T-cell (primary cell): ENCODE data around the gene C5orf63. TPM values are rescaled to one million over a fixed set of nuclear protein-coding genes. Genes with fewer than 3 reads are reported as not detected.

ENCODE experiments used
- ATAC-seq, 4 experiments: fragments of 200-7000 bp in 3 of 4; fragments of 150-1000 bp in 1 of 4; cut with Tn5 transposase; replicated peaks in 1 of 4; 1 replicate in 3 of 4; 2 replicates in 1 of 4; pipeline ENCODE4 v1.10.0; 2021; ENCODE audit warnings: moderate library complexity in 3 of 4, mild to moderate bottlenecking in 2 of 4, moderate number of reproducible peaks in 1 of 4
- CTCF ChIA-PET, 2 donors: fragments of 300-600 bp; sonication (Branson Sonifier 250); formaldehyde crosslinking; loops; one replicate each; lab custom pipeline; 2022; ENCODE audit warnings: antibody characterized with exemption in 2 of 2; lab: Charles Lee
- POLR2A ChIA-PET, 2 donors: fragments of 300-600 bp; sonication (Branson Sonifier 250); formaldehyde crosslinking; loops; one replicate each; lab custom pipeline; 2022; ENCODE audit warnings: antibody characterized with exemption in 2 of 2; lab: Charles Lee
- DNase-seq, 35 experiments: peaks; one replicate each; pipeline versions ENCODE4 v3.0.0 to v3.0.0-alpha.2; 2013 to 2023
- H3K27ac ChIP-seq: one replicate; pipeline ENCODE4 v1.5.1; 2013; ENCODE audit warnings: low read length
- H3K27me3 ChIP-seq, 2 experiments: replicated peaks in 1 of 2; 1 replicate in 1 of 2; 2 replicates in 1 of 2; pipeline versions ENCODE4 v1.6.1 to v1.7.0; 2013; ENCODE audit warnings: low read length in 1 of 2, mixed read lengths in 1 of 2; ENCODE audit not compliant: control insufficient read depth in 2 of 2, insufficient read depth in 2 of 2; ENCODE audit errors: extremely low read depth in 1 of 2
- H3K36me3 ChIP-seq, 2 donors: 1 replicate in 1 of 2; 2 replicates in 1 of 2; pipeline versions ENCODE4 v1.6.1 to v1.7.0; 2013; ENCODE audit warnings: low read length in 1 of 2; ENCODE audit not compliant: control insufficient read depth in 2 of 2, insufficient read depth in 1 of 2; ENCODE audit errors: extremely low read depth in 1 of 2
- H3K4me1 ChIP-seq, 2 experiments: 1 replicate in 1 of 2; 2 replicates in 1 of 2; pipeline versions ENCODE4 v1.6.1 to v1.7.0; 2013; ENCODE audit warnings: low read length in 2 of 2, mixed read lengths in 1 of 2; ENCODE audit not compliant: insufficient read depth in 2 of 2, control insufficient read depth in 1 of 2; ENCODE audit errors: extremely low read depth in 1 of 2
- H3K4me3 ChIP-seq, 2 donors: 1 replicate in 1 of 2; 2 replicates in 1 of 2; pipeline versions ENCODE4 v1.5.1 to v1.7.0; 2013; ENCODE audit warnings: mild to moderate bottlenecking in 2 of 2, low read length in 1 of 2, moderate library complexity in 1 of 2; ENCODE audit not compliant: control insufficient read depth in 1 of 2; ENCODE audit errors: extremely low read depth in 1 of 2
- H3K9me3 ChIP-seq: 2 replicates; pipeline ENCODE4 v1.7.0; 2013
- H3K27ac Mint-ChIP-seq, 2 donors: one replicate each; pipeline ENCODE4 v1.8.0; 2020 to 2021; ENCODE audit warnings: mild to moderate bottlenecking in 2 of 2, mixed read lengths in 2 of 2
- H3K27me3 Mint-ChIP-seq, 2 donors: one replicate each; pipeline ENCODE4 v1.8.0; 2021 to 2022; ENCODE audit warnings: mixed read lengths in 2 of 2
- H3K36me3 Mint-ChIP-seq: one replicate; pipeline ENCODE4 v1.8.0; 2021; ENCODE audit warnings: mixed read lengths
- H3K4me1 Mint-ChIP-seq, 3 donors: one replicate each; pipeline ENCODE4 v1.8.0; 2020 to 2022; ENCODE audit warnings: mixed read lengths in 3 of 3, mild to moderate bottlenecking in 1 of 3
- H3K4me3 Mint-ChIP-seq, 3 donors: one replicate each; pipeline ENCODE4 v1.8.0; 2020 to 2022; ENCODE audit warnings: mild to moderate bottlenecking in 3 of 3, mixed read lengths in 3 of 3, moderate library complexity in 3 of 3
- H3K9me3 Mint-ChIP-seq, 3 donors: one replicate each; pipeline ENCODE4 v1.8.0; 2020 to 2022; ENCODE audit warnings: mixed read lengths in 3 of 3
- WGBS: methylation state at CpG from one replicate; pipeline ENCODE4 v1.1.5; 2013; ENCODE audit warnings: missing lambda C conversion rate; ENCODE audit not compliant: insufficient coverage; 5-methylcytosine and 5-hydroxymethylcytosine counted together
- total RNA-seq, 35 experiments: library from RNA in 6 of 35; stranded (reverse) in 6 of 35; fragments of 120-200 nt in 1 of 35; gene quantifications; one replicate each; pipeline versions ENCODE4 v1.2.1 to v1.2.4 and lab custom pipeline; 2013 to 2026

C5orf63 gene
- total RNA-seq, 5 donors from 2014 or later (not counting 1 experiment from before 2014, with no cell fraction given), result 7.4 to 13.5 (median 11.5) TPM

DNA sequence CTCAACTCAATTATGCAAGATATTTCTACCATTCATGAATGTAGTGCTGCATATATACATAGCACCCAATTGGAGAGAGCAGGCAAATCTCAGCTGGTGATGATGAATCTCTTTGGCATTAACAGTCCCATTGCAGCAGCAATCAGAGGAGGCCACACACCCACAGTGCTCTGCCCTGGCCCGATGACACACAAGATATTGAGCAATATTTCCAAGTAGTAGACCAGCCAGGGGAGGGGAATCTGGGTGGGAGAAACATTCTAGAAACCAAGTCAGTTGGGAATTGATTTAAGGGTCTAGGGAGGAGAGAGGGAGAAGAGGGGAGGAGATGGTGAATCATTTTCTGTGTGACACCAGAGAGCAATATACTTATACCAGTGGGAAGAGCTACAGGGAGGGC lies 14.9 kb upstream of the C5orf63 start:
- no peaks in the 10 kb centered on the region for H3K27me3 ChIP-seq
- 100% methylated on average over 1 of the region's 1 CpG for WGBS
- ChIA-PET CTCF (no interaction called here), POLR2A (no interaction called here)
- no peaks in the 10 kb centered on the region for H3K9me3 ChIP-seq
- H3K4me1 ChIP-seq, result peaks cover 4% of the 10 kb centered on the region in 2 experiments
- Mint-ChIP-seq H3K27me3 (no peaks in the 10 kb centered on the region), H3K36me3 (no peaks in the 10 kb centered on the region), H3K4me1 (peaks cover 7 to 17% (median 11%) of the 10 kb centered on the region in 3 donors), H3K27ac (no peak overlapping the region), H3K9me3 (no peaks in the 10 kb centered on the region), H3K4me3 (no peak overlapping the region)
- no peak overlapping the region for H3K4me3 ChIP-seq
- H3K36me3 ChIP-seq, result no peaks in the 10 kb centered on the region
- no peak overlapping the region for H3K27ac ChIP-seq
- DNase-seq, result no peak
- ATAC-seq, result no peak

DNA sequence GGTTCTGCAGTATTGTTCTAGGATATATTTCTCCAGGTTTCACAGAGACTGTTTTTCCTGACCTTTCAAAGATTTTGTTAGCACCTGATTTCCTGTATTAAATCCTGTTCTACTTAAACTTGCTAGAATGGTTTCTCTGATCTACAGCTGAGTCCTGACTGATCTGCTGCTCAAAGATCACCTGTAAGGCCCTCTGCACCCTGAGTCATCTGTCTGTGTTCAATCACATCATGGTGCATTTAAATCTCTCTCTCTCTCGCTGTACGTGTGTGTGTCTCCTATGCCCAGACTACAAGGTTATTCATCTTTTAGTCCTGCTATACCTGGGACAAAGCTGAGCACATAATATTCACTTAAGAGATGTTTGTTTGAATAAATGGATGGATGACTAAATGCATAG lies 13.3 kb upstream of the C5orf63 start:
- H3K36me3 Mint-ChIP-seq, result no peaks in the 10 kb centered on the region
- H3K4me3 ChIP-seq, result no peak overlapping the region
- POLR2A ChIA-PET, result no interaction called here
- H3K9me3 ChIP-seq, result no peaks in the 10 kb centered on the region
- H3K27me3 Mint-ChIP-seq, result peaks cover 0 to 5% of the 10 kb centered on the region in 2 donors
- no peak overlapping the region for H3K27ac ChIP-seq
- WGBS, result no CpG with 5 or more reads among the region's 2 CpGs
- no peak overlapping the region for H3K4me3 Mint-ChIP-seq
- H3K36me3 ChIP-seq, result no peaks in the 10 kb centered on the region
- DNase-seq (no peak), ATAC-seq (no peak)
- H3K27me3 ChIP-seq, result no peaks in the 10 kb centered on the region
- CTCF ChIA-PET, result interaction anchor here in 1 of 2 donors (1.3 kb wide), 1 partner anchor 404 kb away, joined by 3 read pairs; no protein-coding TSS in a partner anchor
- H3K9me3 Mint-ChIP-seq, result no peaks in the 10 kb centered on the region
- H3K4me1 Mint-ChIP-seq, result peaks cover 7 to 17% (median 11%) of the 10 kb centered on the region in 3 donors
- peaks cover 4% of the 10 kb centered on the region in 2 experiments for H3K4me1 ChIP-seq
- H3K27ac Mint-ChIP-seq, result no peak overlapping the region

DNA sequence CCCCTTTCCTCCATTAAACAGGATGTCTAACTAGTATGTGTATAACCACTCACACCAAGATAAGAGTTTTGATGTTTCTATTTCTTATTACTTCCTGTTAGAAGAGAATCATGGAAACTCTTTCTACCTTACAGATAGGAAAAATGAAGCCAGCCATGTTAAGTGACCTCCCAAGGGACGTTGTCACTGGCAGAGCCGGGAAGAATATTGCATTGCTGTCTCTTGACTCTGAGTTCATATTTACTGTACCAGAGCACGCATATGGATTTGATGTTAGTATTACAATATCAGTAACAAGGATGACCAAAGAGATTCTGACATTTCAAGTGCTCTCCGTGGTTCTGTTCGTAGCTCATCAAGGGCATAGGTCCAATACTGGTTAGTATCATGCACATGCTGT lies 12.5 kb upstream of the C5orf63 start:
- H3K4me1 Mint-ChIP-seq, result peaks cover 7 to 17% (median 11%) of the 10 kb centered on the region in 3 donors
- POLR2A ChIA-PET, result interaction anchor here in 1 of 2 donors (0.6 kb wide), 1 partner anchor 213 kb away, joined by 4 read pairs; no protein-coding TSS in a partner anchor
- no peaks in the 10 kb centered on the region for H3K9me3 Mint-ChIP-seq
- H3K27ac ChIP-seq, result no peak overlapping the region
- CTCF ChIA-PET, result interaction anchor here in 1 of 2 donors (1.0 to 1.3 kb wide), 2 partner anchors 23 to 405 kb away, joined by 3 read pairs; no protein-coding TSS in a partner anchor
- H3K27ac Mint-ChIP-seq, result no peak overlapping the region
- no peak for ATAC-seq
- H3K4me3 ChIP-seq, result no peak overlapping the region
- H3K4me3 Mint-ChIP-seq, result no peak overlapping the region
- no peak for DNase-seq
- no peaks in the 10 kb centered on the region for H3K36me3 Mint-ChIP-seq
- H3K36me3 ChIP-seq, result no peaks in the 10 kb centered on the region
- no peaks in the 10 kb centered on the region for H3K27me3 ChIP-seq
- H3K9me3 ChIP-seq, result no peaks in the 10 kb centered on the region
- H3K4me1 ChIP-seq, result peaks cover 4% of the 10 kb centered on the region in 2 experiments
- peaks cover 5% of the 10 kb centered on the region in 2 donors for H3K27me3 Mint-ChIP-seq
- WGBS, result 85% methylated on average over 5 of the region's 5 CpGs

DNA sequence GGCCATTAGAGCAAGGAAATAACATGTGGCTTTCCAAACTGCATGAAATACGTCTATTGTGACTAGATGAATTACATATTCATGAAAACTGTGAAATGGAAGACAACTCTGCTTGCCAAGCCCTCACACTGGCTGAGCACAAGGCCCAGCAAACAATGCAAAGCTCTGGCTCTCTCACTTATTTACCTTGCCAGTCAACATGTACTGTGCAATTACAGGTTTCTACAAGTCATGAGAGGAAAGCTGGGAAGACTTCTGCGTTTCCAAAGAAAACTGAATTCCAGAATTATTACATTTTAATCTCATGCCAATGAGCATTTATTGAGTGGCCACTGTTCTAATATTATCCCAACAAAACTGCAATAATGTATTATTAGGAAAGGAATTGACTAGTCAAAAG lies 12.1 kb upstream of the C5orf63 start:
- ChIA-PET POLR2A (interaction anchor here in 1 of 2 donors (0.6 kb wide), 1 partner anchor 214 kb away, joined by 4 read pairs; no protein-coding TSS in a partner anchor), CTCF (interaction anchor here in 1 of 2 donors (1.0 kb wide), 1 partner anchor 23 kb away, joined by 3 read pairs; no protein-coding TSS in a partner anchor)
- no peaks in the 10 kb centered on the region for H3K36me3 Mint-ChIP-seq

DNA sequence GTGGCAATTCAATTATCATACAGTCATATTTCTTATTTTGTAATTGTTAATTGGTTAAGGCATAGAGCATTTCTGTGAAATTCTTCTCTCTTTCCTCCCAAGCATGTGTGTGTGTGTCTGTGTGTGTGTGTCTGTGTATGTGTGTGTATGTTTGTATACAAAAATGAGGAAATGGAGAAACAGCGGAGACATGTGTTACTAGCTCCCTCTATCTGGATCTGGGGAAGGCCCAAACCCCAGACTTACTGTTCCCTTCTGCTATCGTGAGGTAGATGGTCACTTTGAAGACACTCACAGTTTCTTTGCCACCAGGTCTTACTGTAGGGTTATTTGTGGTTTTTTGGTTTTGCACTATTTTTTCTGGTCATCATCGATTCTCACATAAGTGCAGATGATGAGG lies 11.4 kb upstream of the C5orf63 start:
- Mint-ChIP-seq H3K4me1 (peaks cover 7 to 17% (median 11%) of the 10 kb centered on the region in 3 donors), H3K27ac (no peak overlapping the region), H3K9me3 (no peaks in the 10 kb centered on the region), H3K4me3 (no peak overlapping the region), H3K27me3 (peaks cover 6 to 9% of the 10 kb centered on the region in 2 donors), H3K36me3 (no peaks in the 10 kb centered on the region)
- ATAC-seq, result no peak
- peaks cover 4% of the 10 kb centered on the region in 2 experiments for H3K4me1 ChIP-seq
- no peak overlapping the region for H3K27ac ChIP-seq
- WGBS, result no CpG with 5 or more reads among the region's 3 CpGs
- no peaks in the 10 kb centered on the region for H3K27me3 ChIP-seq
- no peak overlapping the region for H3K4me3 ChIP-seq
- POLR2A ChIA-PET, result no interaction called here
- DNase-seq, result no peak
- H3K9me3 ChIP-seq, result no peaks in the 10 kb centered on the region
- CTCF ChIA-PET, result no interaction called here
- no peaks in the 10 kb centered on the region for H3K36me3 ChIP-seq

More for the DNA sequence above, 12.1 kb upstream of the C5orf63 start:
- no peaks in the 10 kb centered on the region for H3K27me3 ChIP-seq
- H3K9me3 ChIP-seq, result no peaks in the 10 kb centered on the region
- no peak overlapping the region for H3K27ac Mint-ChIP-seq
- no peak overlapping the region for H3K4me3 ChIP-seq
- no peaks in the 10 kb centered on the region for H3K9me3 Mint-ChIP-seq
- H3K36me3 ChIP-seq, result no peaks in the 10 kb centered on the region
- H3K4me3 Mint-ChIP-seq, result no peak overlapping the region
- no CpG with 5 or more reads among the region's 2 CpGs for WGBS
- peaks cover 7 to 17% (median 11%) of the 10 kb centered on the region in 3 donors for H3K4me1 Mint-ChIP-seq
- H3K27me3 Mint-ChIP-seq, result peaks cover 5% of the 10 kb centered on the region in 2 donors
- DNase-seq (no peak), ATAC-seq (no peak)
- H3K4me1 ChIP-seq, result peaks cover 4% of the 10 kb centered on the region in 2 experiments
- H3K27ac ChIP-seq, result no peak overlapping the region

DNA sequence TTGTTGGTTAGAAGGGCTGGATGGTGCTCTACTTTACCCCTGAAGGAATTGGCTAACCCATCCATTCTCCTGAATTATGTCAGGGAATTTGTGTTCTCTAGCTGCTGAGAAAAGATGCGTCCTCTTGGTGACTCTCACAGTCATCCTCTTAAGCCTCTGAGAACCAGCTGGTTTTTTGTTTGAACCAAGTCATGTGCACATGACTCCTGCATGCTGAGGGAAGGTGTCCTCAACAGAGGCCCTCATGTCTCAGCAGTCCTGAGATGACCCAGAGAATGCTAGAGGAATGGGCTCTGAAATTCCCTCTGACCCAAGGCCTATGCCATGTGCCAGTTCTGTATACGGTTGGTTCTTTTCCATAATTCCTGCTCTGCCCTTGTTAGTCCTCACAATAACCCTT lies 10.4 kb upstream of the C5orf63 start:
- no peaks in the 10 kb centered on the region for H3K36me3 Mint-ChIP-seq
- peaks cover 0 to 8% (median 4%) of the 10 kb centered on the region in 3 donors for H3K4me1 Mint-ChIP-seq
- CTCF ChIA-PET, result no interaction called here
- H3K4me3 Mint-ChIP-seq, result no peak overlapping the region
- Histone ChIP-seq H3K36me3 (no peaks in the 10 kb centered on the region), H3K4me3 (no peak overlapping the region), H3K4me1 (peaks cover under 1 to 2% of the 10 kb centered on the region in 2 experiments), H3K27me3 (no peaks in the 10 kb centered on the region), H3K27ac (no peak overlapping the region), H3K9me3 (no peaks in the 10 kb centered on the region)
- no peaks in the 10 kb centered on the region for H3K9me3 Mint-ChIP-seq
- POLR2A ChIA-PET, result interaction anchor here in 1 of 2 donors (0.6 kb wide), 1 partner anchor 58 kb away, joined by 3 read pairs; no protein-coding TSS in a partner anchor
- no peak for DNase-seq
- H3K27me3 Mint-ChIP-seq, result peaks cover 6 to 9% of the 10 kb centered on the region in 2 donors
- no peak for ATAC-seq
- no peak overlapping the region for H3K27ac Mint-ChIP-seq
- 83% methylated on average over 1 of the region's 2 CpGs for WGBS
